Peyer's patch (tissue), 4 donors: ENCODE data around the gene YIPF1. TPM values are rescaled to one million over a fixed set of nuclear protein-coding genes. Genes with fewer than 3 reads are reported as not detected.

Experiments used
- DNase-seq, 3 donors: peaks; one replicate each; pipeline ENCODE4 v3.0.0-alpha.2; 2017 to 2019
- H3K27ac ChIP-seq, 4 donors: fragments of 200-600 bp; sonication (generic); one replicate each; pipeline ENCODE4 v1.5.1; 2016 to 2019
- H3K27me3 ChIP-seq, 2 donors: fragments of 200-600 bp; sonication (generic); one replicate each; pipeline ENCODE4 v1.5.1; 2019
- H3K36me3 ChIP-seq, 3 donors: fragments of 200-600 bp; sonication (generic); one replicate each; pipeline ENCODE4 v1.5.1; 2016 to 2019
- H3K4me1 ChIP-seq, 4 donors: fragments of 200-600 bp; sonication (generic); one replicate each; pipeline ENCODE4 v1.5.1; 2016 to 2019
- H3K4me3 ChIP-seq, 4 donors: fragments of 200-600 bp; sonication (generic); 1 replicate in 3 of 4; 2 replicates in 1 of 4; pipeline ENCODE4 v1.5.1; 2016 to 2019; ENCODE audit warnings: mild to moderate bottlenecking in 1 of 4
- H3K9me3 ChIP-seq, 4 donors: fragments of 200-600 bp; sonication (generic); one replicate each; pipeline ENCODE4 v1.5.1; 2016 to 2019; ENCODE audit warnings: mild to moderate bottlenecking in 1 of 4
- CTCF ChIP-seq, 6 experiments: fragments of 450-650 bp in 4 of 6; fragments of 200-600 bp in 2 of 6; sonication (generic) in 1 of 6; IDR thresholded peaks; one replicate each; pipeline ENCODE4 v1.5.1; 2017 to 2019; ENCODE audit warnings: antibody characterized with exemption in 6 of 6, mild to moderate bottlenecking in 3 of 6, moderate library complexity in 1 of 6
- POLR2A ChIP-seq, 2 donors: fragments of 450-650 bp; IDR thresholded peaks; one replicate each; pipeline ENCODE4 v1.5.1; 2017; ENCODE audit warnings: antibody characterized with exemption in 2 of 2, mild to moderate bottlenecking in 2 of 2, moderate library complexity in 2 of 2
- small RNA-seq, 2 donors: library from RNA; depleted of rRNA; stranded (forward); fragments of <200 nt; gene quantifications; one replicate each; pipeline ENCODE3, GENCODE V24; 2016
- total RNA-seq, 4 donors: library from RNA; depleted of rRNA; stranded (reverse); fragments of >200 nt; gene quantifications; one replicate each; pipeline ENCODE4 v1.1.0, GENCODE V29; 2016

The YIPF1 gene
- total RNA-seq, 4 donors from 2014 or later: 10.7 to 35.9 (median 20.4) TPM

- DNase-seq: no peak
- Histone ChIP-seq H3K27ac (no peak overlapping the region), H3K4me1 (no peaks in the 10 kb centered on the region), H3K9me3 (no peaks in the 10 kb centered on the region), H3K36me3 (peaks cover 0 to 27% (median 0%) of the 10 kb centered on the region in 3 donors), H3K27me3 (no peaks in the 10 kb centered on the region), H3K4me3 (no peak overlapping the region)
- no peak for TF ChIP-seq CTCF (IDR thresholded peaks at IDR 0.05)
- no peak for TF ChIP-seq POLR2A (IDR thresholded peaks at IDR 0.05)
Observed at GRCh38 chr1:53804791-53805505, 84.6 kb downstream of the YIPF1 start.

GRCh38 chr1:53804181-53804580 is 85.4 kb downstream of the YIPF1 start:
- Histone ChIP-seq H3K4me3 (no peak overlapping the region), H3K27ac (no peak overlapping the region), H3K9me3 (no peaks in the 10 kb centered on the region), H3K36me3 (peaks cover 0 to 27% (median 0%) of the 10 kb centered on the region in 3 donors), H3K27me3 (no peaks in the 10 kb centered on the region), H3K4me1 (no peaks in the 10 kb centered on the region)
- no peak for DNase-seq
- TF ChIP-seq CTCF (IDR thresholded peaks at IDR 0.05) (no peak), POLR2A (IDR thresholded peaks at IDR 0.05) (no peak)

Small RNA genes lying within 50 kb of the gene (small RNA-seq; reads per million reads assigned to genes)
- gene AL049745.1: 0 reads per million in 2 donors

Other genes starting within 250 kb of the YIPF1 start
- gene GLIS1, start 150.6 kb downstream of the YIPF1 start, total RNA-seq: 1 to 10 TPM in 1 of 4 donors, under 1 TPM in 2, not detected in 1; 0.54 to 1.7 (median 0.66) TPM
- 1 to 10 TPM; 4.2 to 8.3 (median 6.7) TPM for gene NDC1, start 51.5 kb downstream of the YIPF1 start, total RNA-seq
- not detected for gene DIO1, start 4.4 kb upstream of the YIPF1 start, total RNA-seq
- 10 to 100 TPM; 13.8 to 42.9 (median 27.1) TPM for gene IFT25, start 55.9 kb upstream of the YIPF1 start, total RNA-seq
- 10 to 100 TPM in 1 of 4 donors, 1 to 10 TPM in 3; 8.9 to 20.6 (median 9.7) TPM for gene LRRC42, start 56.6 kb upstream of the YIPF1 start, total RNA-seq
- not detected for gene LDLRAD1, start 128.4 kb upstream of the YIPF1 start, total RNA-seq
- 100 to 1,000 TPM in 3 of 4 donors, 10 to 100 TPM in 1; 70.1 to 537 (median 210) TPM for gene TMEM59, start 163.4 kb upstream of the YIPF1 start, total RNA-seq
- 1 to 10 TPM; 3.0 to 6.6 (median 5.3) TPM for gene TCEANC2, start 163.8 kb upstream of the YIPF1 start, total RNA-seq